Head of caudate nucleus (tissue), 42 donors: ENCODE results near the gene UPF2.
"Not testable (repeated sequence)": the region's sequence is repeated elsewhere in the genome, so short reads cannot be mapped to it uniquely, and the experiment has no call there.

Experiments
- DNase-seq, 42 donors: peaks; one replicate each; pipeline versions ENCODE4 v3.0.0 to v3.0.0-alpha.2; 2020 to 2021; ENCODE audit warnings: mixed read lengths in 7 of 42
- intact Hi-C: fragments of 100-400 bp; cut with DNase I; formaldehyde crosslinking; loops from one replicate; pipeline ENCODE4 v1.15.0; 2022

Gene UPF2

GRCh38 chr10:11895108-11895466 lies 147.5 kb downstream of the UPF2 start:
- intact Hi-C loops, result no loop called here

GRCh38 chr10:11894381-11895107 lies 148.1 kb downstream of the UPF2 start:
- no peak for DNase-seq

More at GRCh38 chr10:11895108-11895466, 147.5 kb downstream of the UPF2 start:
- DNase-seq, result no peak

GRCh38 chr10:11893749-11894278 lies 148.8 kb downstream of the UPF2 start:
- intact Hi-C loops, result no loop called here
- no peak for DNase-seq

More at GRCh38 chr10:11894381-11895107, 148.1 kb downstream of the UPF2 start:
- intact Hi-C loops, result no loop called here

- DNase-seq, result no peak
- intact Hi-C loops, result no loop called here
Measured at GRCh38 chr10:11891776-11892486, 150.7 kb downstream of the UPF2 start.

GRCh38 chr10:11889263-11889662 lies 153.3 kb downstream of the UPF2 start:
- DNase-seq, intact Hi-C loops: not testable (repeated sequence)

- no peak for DNase-seq
- intact Hi-C loops, result no loop called here
Measured at GRCh38 chr10:11887381-11888227, 155.0 kb downstream of the UPF2 start.

GRCh38 chr10:11886851-11887250 lies 155.8 kb downstream of the UPF2 start:
- intact Hi-C loops, result no loop called here
- no peak for DNase-seq

- intact Hi-C loops, result no loop called here
- DNase-seq, result no peak
Measured at GRCh38 chr10:11886138-11886474, 156.5 kb downstream of the UPF2 start.

GRCh38 chr10:11885437-11886137 lies 157.0 kb downstream of the UPF2 start:
- intact Hi-C loops, result no loop called here

GRCh38 chr10:11884706-11885423 lies 157.7 kb downstream of the UPF2 start:
- intact Hi-C loops, result no loop called here
- DNase-seq, result no peak

More at GRCh38 chr10:11885437-11886137, 157.0 kb downstream of the UPF2 start:
- no peak for DNase-seq

GRCh38 chr10:11882646-11883375 lies 159.8 kb downstream of the UPF2 start:
- no peak for DNase-seq
- intact Hi-C loops, result no loop called here

- intact Hi-C loops, result no loop called here
- no peak for DNase-seq
Measured at GRCh38 chr10:11881477-11882417, 160.9 kb downstream of the UPF2 start.

GRCh38 chr10:11881030-11881476 lies 161.6 kb downstream of the UPF2 start:
- DNase-seq, result no peak

GRCh38 chr10:11880151-11881029 lies 162.2 kb downstream of the UPF2 start:
- no peak for DNase-seq
- intact Hi-C loops, result no loop called here

More at GRCh38 chr10:11881030-11881476, 161.6 kb downstream of the UPF2 start:
- intact Hi-C loops, result no loop called here

GRCh38 chr10:11879387-11880094 lies 163.1 kb downstream of the UPF2 start:
- DNase-seq, result no peak
- intact Hi-C loops, result no loop called here
